Cardiac fibroblast (primary cell): ENCODE results near the gene ADAMTSL2.

Experiments used
- DNase-seq, 2 donors: peaks; one replicate each; pipeline versions ENCODE4 v3.0.0 to v3.0.0-alpha.2; 2010; ENCODE audit warnings: low read depth in 2 of 2
- H3K4me3 ChIP-seq, 2 donors: replicated peaks in 1 of 2; 1 replicate in 1 of 2; 2 replicates in 1 of 2; pipeline ENCODE4 v1.5.1; 2011; ENCODE audit warnings: low read depth in 2 of 2, low read length in 2 of 2, mild to moderate bottlenecking in 2 of 2, moderate library complexity in 1 of 2
- CTCF ChIP-seq: IDR thresholded peaks from one replicate; pipeline ENCODE4 v1.5.1; 2011; ENCODE audit warnings: low read depth, mild to moderate bottlenecking, low read length, inconsistent platforms

Gene ADAMTSL2

DNA sequence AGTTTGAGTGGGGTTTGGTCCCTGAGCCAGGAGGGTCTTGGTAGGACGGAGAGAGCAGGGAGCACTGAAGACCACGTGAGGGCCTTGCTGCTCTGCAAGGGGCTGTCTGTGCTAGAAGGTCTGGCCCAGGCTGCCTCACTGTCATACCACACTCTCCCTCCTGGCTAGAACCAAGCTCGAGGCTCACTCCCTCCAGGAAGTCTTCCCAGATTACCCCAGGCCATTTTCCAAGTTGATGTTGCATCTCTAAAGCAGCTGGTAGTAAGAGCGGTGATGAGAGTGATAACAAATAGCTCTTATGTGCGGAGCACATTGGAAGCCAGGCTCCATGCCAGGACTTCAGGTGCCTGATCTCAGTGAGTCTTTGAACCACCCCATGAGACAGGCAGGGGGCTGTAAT is 16.3 kb upstream of the ADAMTSL2 start:
- TF ChIP-seq CTCF, result no peak
- DNase-seq, result no peak
- no peak overlapping the region for H3K4me3 ChIP-seq

DNA sequence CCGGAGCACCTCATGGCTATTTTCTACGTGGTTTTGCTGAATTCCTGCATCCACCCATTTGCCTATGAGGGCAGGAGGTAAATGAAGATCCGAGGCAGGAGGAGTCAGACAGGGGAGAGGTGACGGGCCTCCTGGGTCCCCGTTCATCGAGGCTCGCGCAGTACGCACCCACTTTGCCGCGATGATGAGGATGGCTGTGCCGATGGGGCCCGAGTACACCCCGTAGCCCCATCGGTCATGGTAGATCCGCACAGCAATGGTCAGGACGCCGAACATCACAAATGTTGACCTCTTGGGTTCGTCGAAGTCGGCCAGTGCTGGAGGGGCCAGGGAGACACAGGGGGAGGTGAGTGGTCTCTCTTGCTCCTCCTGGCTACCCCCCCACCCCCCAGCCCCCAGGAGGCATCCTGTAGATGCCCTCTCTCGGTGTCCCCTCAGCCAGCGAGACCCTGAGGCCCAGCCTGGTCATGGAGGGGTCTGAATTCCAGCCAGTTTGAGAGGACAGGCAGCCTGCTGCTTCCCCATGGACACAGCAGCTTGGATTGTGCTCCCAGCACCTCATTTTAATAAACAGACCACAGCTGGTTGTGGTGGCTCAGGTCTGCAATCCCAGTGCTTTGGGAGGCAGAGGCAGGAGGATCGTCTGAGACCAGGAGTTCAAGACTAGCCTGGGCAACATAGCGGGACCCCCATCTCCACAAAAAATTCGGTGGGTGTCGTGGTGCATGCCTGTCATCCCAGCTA is 15.6 kb upstream of the ADAMTSL2 start:
- H3K4me3 ChIP-seq, result no peak overlapping the region
- DNase-seq, result no peak

DNA sequence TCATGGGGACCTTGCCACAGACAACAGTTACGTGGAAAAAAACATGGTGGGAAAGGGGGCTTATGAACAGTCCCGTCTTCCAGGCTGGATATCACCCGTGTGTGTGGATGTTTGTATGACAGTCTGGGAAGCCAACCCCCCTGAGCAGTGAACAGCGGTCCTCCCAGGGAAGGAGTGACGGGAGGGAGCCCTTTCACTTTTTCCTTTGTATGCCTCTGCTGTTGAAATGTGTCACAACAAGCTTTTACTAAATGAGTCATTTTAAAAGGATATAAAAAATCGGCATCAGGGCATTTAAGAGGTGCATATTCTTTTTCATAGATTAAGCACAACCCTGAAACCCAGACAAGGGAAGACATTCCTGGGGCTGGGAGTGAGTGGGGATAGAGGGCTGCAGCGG is 14.8 kb upstream of the ADAMTSL2 start:
- no peak for TF ChIP-seq CTCF
- H3K4me3 ChIP-seq, result no peak overlapping the region
- peak in 1 of 2 donors; percentile 24 for DNase-seq

More for the DNA sequence above, 15.6 kb upstream of the ADAMTSL2 start:
- TF ChIP-seq CTCF, result no peak

- no peak overlapping the region for H3K4me3 ChIP-seq
- TF ChIP-seq CTCF, result no peak
- DNase-seq, result no peak
Observed at GRCh38 chr9:133520121-133520835, 14.2 kb upstream of the ADAMTSL2 start.

DNA sequence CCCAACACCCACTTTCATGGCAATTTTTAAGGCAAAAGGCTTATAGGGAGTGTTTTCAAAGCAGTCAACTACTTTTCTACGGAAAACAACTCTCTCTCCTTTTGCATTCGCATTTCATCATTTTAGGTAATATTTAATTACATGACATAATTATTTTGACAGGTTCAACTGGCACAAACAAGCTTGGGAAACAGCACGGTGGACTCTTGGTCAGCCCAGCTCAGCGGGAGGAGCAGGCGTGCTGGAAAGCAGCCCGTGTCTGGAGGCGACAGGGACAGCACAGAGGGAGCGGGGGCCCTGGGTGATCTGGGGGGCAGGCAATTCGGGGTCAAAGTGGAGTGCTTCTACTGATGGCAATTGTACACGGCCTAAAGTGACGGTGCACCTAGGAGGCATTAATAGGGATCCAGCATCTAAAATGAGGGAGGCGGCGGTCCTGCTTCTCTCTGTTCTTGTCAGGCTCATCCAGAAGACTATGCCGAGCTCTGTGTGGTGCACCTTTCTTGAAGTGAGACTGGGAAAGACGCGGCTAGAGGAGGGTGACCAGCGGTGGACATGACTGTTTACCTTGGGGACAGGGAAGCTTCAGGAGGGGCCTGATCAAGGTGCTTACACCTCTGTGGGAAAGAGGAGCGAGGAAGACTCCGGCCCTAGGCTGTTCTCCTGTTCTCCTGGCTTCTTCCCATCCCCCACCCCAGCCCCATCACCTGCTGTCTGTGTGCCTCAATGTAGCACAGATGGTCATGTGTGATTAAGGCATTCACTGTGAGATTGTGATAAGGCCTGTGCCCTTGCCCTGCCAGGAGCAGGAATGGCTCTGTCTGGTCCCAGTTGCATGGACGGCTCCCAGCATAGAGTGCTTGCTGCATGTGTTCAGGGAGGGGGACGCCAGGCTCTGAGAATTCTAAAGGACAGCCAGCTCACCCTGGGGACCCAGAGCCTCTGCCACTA is 13.1 kb upstream of the ADAMTSL2 start:
- no peak for TF ChIP-seq CTCF
- no peak for DNase-seq

GRCh38 chr9:133522073-133522910 is 12.2 kb upstream of the ADAMTSL2 start:
- no peak for DNase-seq
- no peak overlapping the region for H3K4me3 ChIP-seq
- TF ChIP-seq CTCF, result no peak

More for the DNA sequence above, 13.1 kb upstream of the ADAMTSL2 start:
- H3K4me3 ChIP-seq, result no peak overlapping the region
